Osteocyte (in vitro differentiated cells): ENCODE data around the gene TBX4. TPM values are rescaled to one million over a fixed set of nuclear protein-coding genes. Genes with fewer than 3 reads are reported as not detected.

Experiments used
- DNase-seq: peaks from one replicate; pipeline ENCODE4 v3.0.0; 2021; ENCODE audit warnings: mixed read lengths; ENCODE audit not compliant: unreplicated experiment; ENCODE audit errors: extremely low spot score
- H3K27ac Mint-ChIP-seq: one replicate; pipeline ENCODE4 v1.8.0; 2021; ENCODE audit warnings: mild to moderate bottlenecking, mixed read lengths; ENCODE audit not compliant: unreplicated experiment
- H3K27me3 Mint-ChIP-seq: one replicate; pipeline ENCODE4 v1.8.0; 2021; ENCODE audit warnings: mixed read lengths; ENCODE audit not compliant: unreplicated experiment
- H3K36me3 Mint-ChIP-seq: one replicate; pipeline ENCODE4 v1.8.0; 2021; ENCODE audit warnings: mixed read lengths; ENCODE audit not compliant: unreplicated experiment
- H3K4me1 Mint-ChIP-seq: one replicate; pipeline ENCODE4 v1.8.0; 2021; ENCODE audit warnings: mixed read lengths; ENCODE audit not compliant: unreplicated experiment
- H3K4me3 Mint-ChIP-seq: one replicate; pipeline ENCODE4 v1.8.0; 2021; ENCODE audit warnings: mild to moderate bottlenecking, moderate library complexity, mixed read lengths; ENCODE audit not compliant: unreplicated experiment
- H3K9me3 Mint-ChIP-seq: one replicate; pipeline ENCODE4 v1.8.0; 2021; ENCODE audit warnings: mixed read lengths; ENCODE audit not compliant: unreplicated experiment
- CTCF ChIP-seq: fragments of 200-600 bp; sonication (generic); IDR thresholded peaks from 2 replicates; pipeline ENCODE4 v1.5.0; 2021; ENCODE audit warnings: antibody characterized with exemption, mild to moderate bottlenecking, moderate library complexity
- total RNA-seq: library from RNA; stranded (reverse); gene quantifications from 2 replicates; pipeline ENCODE4 v1.2.1, GENCODE V29; 2021

The TBX4 gene
- total RNA-seq, 1 donor from 2014 or later, result not detected

- TF ChIP-seq CTCF, result peak; percentile 98
- H3K9me3 Mint-ChIP-seq, result no peaks in the 10 kb centered on the region
- H3K36me3 Mint-ChIP-seq, result no peaks in the 10 kb centered on the region
- peaks cover 21% of the 10 kb centered on the region for H3K4me1 Mint-ChIP-seq
- H3K4me3 Mint-ChIP-seq, result peak overlapping the region; percentile 22
- peak overlapping the region; percentile 34 for H3K27ac Mint-ChIP-seq
- DNase-seq, result peak; percentile 95
- H3K27me3 Mint-ChIP-seq, result peaks cover 20% of the 10 kb centered on the region
These were observed 35.5 kb upstream of the TBX4 start for GRCh38 chr17:61416540-61417363.

- Mint-ChIP-seq H3K4me3 (no peak overlapping the region), H3K27me3 (peaks cover 35% of the 10 kb centered on the region), H3K27ac (no peak overlapping the region), H3K9me3 (no peaks in the 10 kb centered on the region), H3K36me3 (no peaks in the 10 kb centered on the region), H3K4me1 (peaks cover 16% of the 10 kb centered on the region)
- DNase-seq, result peak; percentile 2
- TF ChIP-seq CTCF, result no peak
These were observed 33.8 kb upstream of the TBX4 start for GRCh38 chr17:61418449-61418848.

- Mint-ChIP-seq H3K4me1 (peaks cover 13% of the 10 kb centered on the region), H3K27ac (no peak overlapping the region), H3K9me3 (no peaks in the 10 kb centered on the region), H3K27me3 (peaks cover 35% of the 10 kb centered on the region), H3K4me3 (no peak overlapping the region), H3K36me3 (no peaks in the 10 kb centered on the region)
- no peak for TF ChIP-seq CTCF
- DNase-seq, result peak; percentile 57
These were observed 32.7 kb upstream of the TBX4 start for GRCh38 chr17:61419496-61420046.

GRCh38 chr17:61420052-61420451 is 32.2 kb upstream of the TBX4 start:
- Mint-ChIP-seq H3K36me3 (no peaks in the 10 kb centered on the region), H3K4me1 (peaks cover 13% of the 10 kb centered on the region), H3K9me3 (no peaks in the 10 kb centered on the region), H3K27ac (no peak overlapping the region), H3K4me3 (no peak overlapping the region), H3K27me3 (peaks cover 35% of the 10 kb centered on the region)
- DNase-seq, result peak; percentile 51
- TF ChIP-seq CTCF, result no peak

- TF ChIP-seq CTCF, result no peak
- no peaks in the 10 kb centered on the region for H3K9me3 Mint-ChIP-seq
- H3K4me3 Mint-ChIP-seq, result no peak overlapping the region
- H3K36me3 Mint-ChIP-seq, result no peaks in the 10 kb centered on the region
- peaks cover 35% of the 10 kb centered on the region for H3K27me3 Mint-ChIP-seq
- peak; percentile 30 for DNase-seq
- H3K27ac Mint-ChIP-seq, result no peak overlapping the region
- H3K4me1 Mint-ChIP-seq, result peaks cover 11% of the 10 kb centered on the region
These were observed 31.4 kb upstream of the TBX4 start for GRCh38 chr17:61420745-61421398.
